ENCODE results near the gene TBC1D1.

TBC1D1 gene

GRCh38 chr4:37889849-37890800 lies 759 bp upstream of the TBC1D1 start:
- H3K4me1 ChIP-seq (ENCODE audit: control insufficient read depth, insufficient read depth, low read length) = peaks cover 7% of the 10 kb centered on the region
- peaks cover 26% of the 10 kb centered on the region for H3K27me3 ChIP-seq (replicated peaks; ENCODE audit: control insufficient read depth, insufficient read depth, low read length)
- no peaks in the 10 kb centered on the region for H3K36me3 ChIP-seq (ENCODE audit: control insufficient read depth, insufficient read depth, low read length, severe bottlenecking)
- DNase-seq (ENCODE audit: low read depth) = peak; percentile 41
- H3K9ac ChIP-seq (ENCODE audit: low read length) = no peak overlapping the region
- no peaks in the 10 kb centered on the region for H3K9me3 ChIP-seq (ENCODE audit: control insufficient read depth, low read length)
- H3K4me3 ChIP-seq (ENCODE audit: low read length) = peak overlapping the region; percentile 77

GRCh38 chr4:37891260-37892159 lies 626 bp downstream of the TBC1D1 start:
- Histone ChIP-seq H3K9me3 (ENCODE audit: control insufficient read depth, low read length) (no peaks in the 10 kb centered on the region), H3K36me3 (ENCODE audit: control insufficient read depth, insufficient read depth, low read length, severe bottlenecking) (no peaks in the 10 kb centered on the region), H3K27me3 (replicated peaks; ENCODE audit: control insufficient read depth, insufficient read depth, low read length) (peaks cover 38% of the 10 kb centered on the region), H3K9ac (ENCODE audit: low read length) (no peak overlapping the region), H3K4me1 (ENCODE audit: control insufficient read depth, insufficient read depth, low read length) (peaks cover 7% of the 10 kb centered on the region), H3K4me3 (ENCODE audit: low read length) (peak overlapping the region; percentile 77)
- DNase-seq (ENCODE audit: low read depth) = peak; percentile 58

- H3K4me3 ChIP-seq (ENCODE audit: low read length) = no peak overlapping the region
- no peaks in the 10 kb centered on the region for H3K9me3 ChIP-seq (ENCODE audit: control insufficient read depth, low read length)
- no peaks in the 10 kb centered on the region for H3K36me3 ChIP-seq (ENCODE audit: control insufficient read depth, insufficient read depth, low read length, severe bottlenecking)
- H3K27me3 ChIP-seq (replicated peaks; ENCODE audit: control insufficient read depth, insufficient read depth, low read length) = peaks cover 47% of the 10 kb centered on the region
- DNase-seq (ENCODE audit: low read depth) = no peak
- H3K4me1 ChIP-seq (ENCODE audit: control insufficient read depth, insufficient read depth, low read length) = peaks cover 7% of the 10 kb centered on the region
- no peak overlapping the region for H3K9ac ChIP-seq (ENCODE audit: low read length)
Measured at GRCh38 chr4:37892641-37893040, 1.8 kb downstream of the TBC1D1 start.

GRCh38 chr4:37893164-37893563 lies 2.3 kb downstream of the TBC1D1 start:
- DNase-seq (ENCODE audit: low read depth) = no peak
- Histone ChIP-seq H3K9ac (ENCODE audit: low read length) (no peak overlapping the region), H3K4me3 (ENCODE audit: low read length) (no peak overlapping the region), H3K9me3 (ENCODE audit: control insufficient read depth, low read length) (no peaks in the 10 kb centered on the region), H3K36me3 (ENCODE audit: control insufficient read depth, insufficient read depth, low read length, severe bottlenecking) (no peaks in the 10 kb centered on the region), H3K4me1 (ENCODE audit: control insufficient read depth, insufficient read depth, low read length) (peaks cover 7% of the 10 kb centered on the region), H3K27me3 (replicated peaks; ENCODE audit: control insufficient read depth, insufficient read depth, low read length) (peaks cover 50% of the 10 kb centered on the region)

- Histone ChIP-seq H3K27me3 (replicated peaks; ENCODE audit: control insufficient read depth, insufficient read depth, low read length) (peaks cover 56% of the 10 kb centered on the region), H3K4me1 (ENCODE audit: control insufficient read depth, insufficient read depth, low read length) (peaks cover 6% of the 10 kb centered on the region), H3K4me3 (ENCODE audit: low read length) (no peak overlapping the region), H3K36me3 (ENCODE audit: control insufficient read depth, insufficient read depth, low read length, severe bottlenecking) (no peaks in the 10 kb centered on the region), H3K9ac (ENCODE audit: low read length) (no peak overlapping the region), H3K9me3 (ENCODE audit: control insufficient read depth, low read length) (no peaks in the 10 kb centered on the region)
- no peak for DNase-seq (ENCODE audit: low read depth)
Measured at GRCh38 chr4:37895271-37895670, 4.4 kb downstream of the TBC1D1 start.

GRCh38 chr4:37896206-37896860 lies 5.4 kb downstream of the TBC1D1 start:
- H3K9me3 ChIP-seq (ENCODE audit: control insufficient read depth, low read length) = no peaks in the 10 kb centered on the region
- H3K4me1 ChIP-seq (ENCODE audit: control insufficient read depth, insufficient read depth, low read length) = peaks cover 4% of the 10 kb centered on the region
- no peaks in the 10 kb centered on the region for H3K36me3 ChIP-seq (ENCODE audit: control insufficient read depth, insufficient read depth, low read length, severe bottlenecking)
- DNase-seq (ENCODE audit: low read depth) = no peak
- no peak overlapping the region for H3K4me3 ChIP-seq (ENCODE audit: low read length)
- peaks cover 57% of the 10 kb centered on the region for H3K27me3 ChIP-seq (replicated peaks; ENCODE audit: control insufficient read depth, insufficient read depth, low read length)
- no peak overlapping the region for H3K9ac ChIP-seq (ENCODE audit: low read length)

- Histone ChIP-seq H3K9me3 (ENCODE audit: control insufficient read depth, low read length) (no peaks in the 10 kb centered on the region), H3K27me3 (replicated peaks; ENCODE audit: control insufficient read depth, insufficient read depth, low read length) (peaks cover 46% of the 10 kb centered on the region), H3K4me1 (ENCODE audit: control insufficient read depth, insufficient read depth, low read length) (no peaks in the 10 kb centered on the region), H3K4me3 (ENCODE audit: low read length) (no peak overlapping the region), H3K36me3 (ENCODE audit: control insufficient read depth, insufficient read depth, low read length, severe bottlenecking) (no peaks in the 10 kb centered on the region), H3K9ac (ENCODE audit: low read length) (no peak overlapping the region)
- no peak for DNase-seq (ENCODE audit: low read depth)
Measured at GRCh38 chr4:37902212-37902611, 11.3 kb downstream of the TBC1D1 start.

- Histone ChIP-seq H3K27me3 (replicated peaks; ENCODE audit: control insufficient read depth, insufficient read depth, low read length) (peaks cover 45% of the 10 kb centered on the region), H3K4me1 (ENCODE audit: control insufficient read depth, insufficient read depth, low read length) (no peaks in the 10 kb centered on the region)
Measured at GRCh38 chr4:37902738-37903693, 12.1 kb downstream of the TBC1D1 start.

GRCh38 chr4:37903901-37904300 lies 13.0 kb downstream of the TBC1D1 start:
- Histone ChIP-seq H3K9me3 (ENCODE audit: control insufficient read depth, low read length) (no peaks in the 10 kb centered on the region), H3K4me3 (ENCODE audit: low read length) (no peak overlapping the region), H3K4me1 (ENCODE audit: control insufficient read depth, insufficient read depth, low read length) (no peaks in the 10 kb centered on the region), H3K36me3 (ENCODE audit: control insufficient read depth, insufficient read depth, low read length, severe bottlenecking) (no peaks in the 10 kb centered on the region), H3K27me3 (replicated peaks; ENCODE audit: control insufficient read depth, insufficient read depth, low read length) (peaks cover 38% of the 10 kb centered on the region), H3K9ac (ENCODE audit: low read length) (no peak overlapping the region)
- no peak for DNase-seq (ENCODE audit: low read depth)

More at GRCh38 chr4:37902738-37903693, 12.1 kb downstream of the TBC1D1 start:
- no peaks in the 10 kb centered on the region for H3K9me3 ChIP-seq (ENCODE audit: control insufficient read depth, low read length)
- H3K4me3 ChIP-seq (ENCODE audit: low read length) = no peak overlapping the region
- H3K9ac ChIP-seq (ENCODE audit: low read length) = no peak overlapping the region
- H3K36me3 ChIP-seq (ENCODE audit: control insufficient read depth, insufficient read depth, low read length, severe bottlenecking) = no peaks in the 10 kb centered on the region
- DNase-seq (ENCODE audit: low read depth) = no peak

- no peak overlapping the region for H3K9ac ChIP-seq (ENCODE audit: low read length)
- H3K27me3 ChIP-seq (replicated peaks; ENCODE audit: control insufficient read depth, insufficient read depth, low read length) = peaks cover 31% of the 10 kb centered on the region
- DNase-seq (ENCODE audit: low read depth) = no peak
- H3K9me3 ChIP-seq (ENCODE audit: control insufficient read depth, low read length) = no peaks in the 10 kb centered on the region
- H3K36me3 ChIP-seq (ENCODE audit: control insufficient read depth, insufficient read depth, low read length, severe bottlenecking) = no peaks in the 10 kb centered on the region
- H3K4me3 ChIP-seq (ENCODE audit: low read length) = no peak overlapping the region
- no peaks in the 10 kb centered on the region for H3K4me1 ChIP-seq (ENCODE audit: control insufficient read depth, insufficient read depth, low read length)
Measured at GRCh38 chr4:37904824-37905223, 13.9 kb downstream of the TBC1D1 start.
